HuH-7 (cell line): Measurements from ENCODE around the gene MCM3.

Experiments used
- DNase-seq: peaks from one replicate; pipeline ENCODE4 v3.0.0; 2011; ENCODE audit warnings: low spot score

Gene MCM3

DNA sequence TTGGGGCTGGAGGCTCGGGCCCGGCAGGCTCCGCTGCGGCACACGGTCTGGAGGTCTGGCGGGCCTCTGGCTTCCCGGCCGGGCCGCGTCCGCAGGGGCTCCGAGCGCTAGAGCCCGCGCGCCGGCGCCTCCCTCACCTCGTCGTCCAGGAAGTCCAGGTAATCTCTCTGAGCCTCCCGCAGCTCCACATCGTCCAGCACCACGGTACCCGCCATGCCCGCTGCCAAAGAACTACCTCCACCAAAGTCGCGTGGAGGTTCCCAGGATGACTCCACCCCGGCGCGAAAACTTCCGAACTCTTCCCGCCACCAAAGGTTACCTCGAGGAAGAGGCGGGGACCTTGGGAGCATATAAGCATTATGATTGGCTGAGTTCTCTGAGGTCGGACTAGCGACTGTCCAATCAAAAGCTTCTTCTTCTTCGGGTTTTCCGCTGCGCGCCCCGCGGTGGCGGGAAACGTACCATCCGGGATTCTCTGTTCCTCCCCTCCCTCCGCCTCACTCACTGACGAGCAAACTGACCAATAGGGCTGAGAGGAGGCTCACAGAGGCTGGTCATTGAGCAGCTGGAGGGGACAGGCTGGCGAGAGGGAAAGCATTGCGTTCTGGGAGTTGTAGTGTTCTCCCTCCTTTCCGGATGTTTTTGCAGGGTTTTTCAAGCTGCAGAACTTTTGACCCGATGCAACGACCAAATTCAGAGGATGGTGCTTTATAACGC, at the start of gene MCM3:
TSS of gene MCM3 (minus strand) at position 283 of the 717 bp plus-strand sequence. CDS start at position 215, 68 bp downstream.
- peak; percentile 84 for DNase-seq

DNA sequence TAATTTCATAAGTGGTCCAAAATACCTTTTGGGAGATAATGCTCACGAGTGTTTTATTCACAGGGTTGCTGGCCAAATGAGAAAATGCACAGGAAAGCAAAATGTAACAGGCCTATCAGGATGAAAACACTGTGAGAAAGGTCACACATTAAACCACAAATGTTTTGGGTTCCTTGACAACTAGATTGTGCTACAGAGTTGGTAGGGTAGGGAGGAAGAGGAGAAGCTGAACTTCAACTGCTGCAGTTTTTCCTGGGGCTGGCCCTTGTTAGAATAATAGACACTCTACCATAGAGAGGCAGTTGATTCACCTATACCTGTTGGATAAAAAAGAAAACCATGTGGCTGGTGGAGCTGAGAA, 49.3 kb upstream of the MCM3 start:
- DNase-seq, result no peak

DNA sequence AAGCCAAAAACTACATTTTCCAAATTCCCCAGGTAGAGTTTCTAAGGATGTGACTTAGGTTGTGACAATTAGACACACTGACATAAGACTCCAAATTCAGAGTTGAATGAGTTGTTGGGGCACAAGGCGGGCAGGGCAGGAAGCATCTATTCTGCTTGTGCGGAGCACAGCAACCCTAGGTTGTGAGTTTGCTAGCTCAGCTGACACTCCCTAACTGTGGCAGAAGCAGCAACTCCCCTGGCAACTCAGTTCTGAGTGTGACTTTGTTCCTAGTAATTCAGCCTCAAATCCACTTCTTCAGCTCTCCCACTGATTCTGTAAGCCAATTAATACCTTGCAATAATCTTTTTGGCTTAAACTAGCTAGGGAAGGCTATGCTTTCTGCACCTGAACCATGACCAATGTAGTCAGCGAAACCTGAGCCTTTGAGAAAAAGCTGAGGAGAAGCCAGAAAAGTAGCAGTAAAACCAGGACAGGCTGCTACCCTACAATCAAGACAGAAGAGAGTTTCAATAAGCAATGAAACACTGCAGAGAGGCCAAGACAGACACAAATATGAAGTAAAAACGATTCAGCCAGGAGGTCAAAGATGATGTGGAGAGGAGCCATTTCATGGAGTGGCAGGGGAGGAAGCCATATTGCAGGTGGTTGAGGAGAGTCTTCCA, 47.4 kb upstream of the MCM3 start:
- no peak for DNase-seq

DNA sequence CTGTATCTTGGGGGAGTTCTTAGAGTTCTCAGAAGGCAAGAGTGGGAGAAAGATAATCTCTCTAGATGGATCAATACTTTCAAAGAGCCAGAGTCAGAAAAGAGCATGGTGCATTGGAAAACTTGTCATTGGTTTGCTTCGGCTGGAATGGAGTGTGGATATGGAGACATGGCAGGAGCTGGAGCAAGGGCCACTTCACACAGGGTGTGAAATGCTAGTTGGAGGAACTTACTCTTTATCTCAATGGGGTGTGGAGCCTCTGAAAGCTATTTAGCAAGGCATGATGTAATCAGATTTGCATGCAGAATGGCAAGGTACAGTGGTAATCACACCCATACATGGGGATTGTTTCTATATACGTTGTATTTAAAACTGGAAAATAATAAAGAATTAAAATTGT, 45.9 kb upstream of the MCM3 start:
- DNase-seq, result no peak

DNA sequence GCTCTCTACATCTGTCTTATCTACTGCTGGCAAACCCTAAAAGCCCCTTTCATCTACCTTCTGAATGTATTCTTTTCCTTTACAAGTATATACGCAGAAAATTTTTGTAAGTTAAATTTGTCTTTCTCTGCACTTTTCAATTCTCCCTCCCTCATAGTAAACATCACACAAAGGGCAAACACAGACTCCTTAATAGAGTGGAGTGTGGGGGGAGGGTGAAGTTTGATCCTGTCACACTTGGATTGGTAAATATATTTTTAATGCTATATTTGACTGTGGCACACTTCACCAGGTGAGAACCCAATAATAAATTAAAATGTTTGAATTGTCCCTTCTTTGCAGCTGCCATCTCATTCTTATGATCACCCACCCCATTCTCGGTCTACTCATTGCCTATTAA, 44.2 kb upstream of the MCM3 start:
- no peak for DNase-seq

DNA sequence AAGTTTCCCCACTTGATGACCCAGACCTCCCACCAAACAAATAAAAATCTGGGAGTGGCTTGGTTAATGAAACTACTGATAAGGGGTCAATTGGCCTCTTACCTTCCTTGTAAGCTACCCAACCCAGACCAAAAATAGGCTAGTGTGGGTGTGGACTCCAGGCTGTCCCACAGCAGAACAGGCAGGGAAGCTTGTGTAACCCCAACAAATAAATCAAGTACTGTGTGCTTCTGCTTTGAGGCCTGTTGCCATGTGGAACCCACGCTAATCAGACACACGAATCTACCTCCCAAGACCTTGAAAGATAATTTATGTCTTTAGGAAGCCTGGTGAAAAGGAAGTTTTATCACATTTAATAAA, 43.7 kb upstream of the MCM3 start:
- peak; percentile 41 for DNase-seq

DNA sequence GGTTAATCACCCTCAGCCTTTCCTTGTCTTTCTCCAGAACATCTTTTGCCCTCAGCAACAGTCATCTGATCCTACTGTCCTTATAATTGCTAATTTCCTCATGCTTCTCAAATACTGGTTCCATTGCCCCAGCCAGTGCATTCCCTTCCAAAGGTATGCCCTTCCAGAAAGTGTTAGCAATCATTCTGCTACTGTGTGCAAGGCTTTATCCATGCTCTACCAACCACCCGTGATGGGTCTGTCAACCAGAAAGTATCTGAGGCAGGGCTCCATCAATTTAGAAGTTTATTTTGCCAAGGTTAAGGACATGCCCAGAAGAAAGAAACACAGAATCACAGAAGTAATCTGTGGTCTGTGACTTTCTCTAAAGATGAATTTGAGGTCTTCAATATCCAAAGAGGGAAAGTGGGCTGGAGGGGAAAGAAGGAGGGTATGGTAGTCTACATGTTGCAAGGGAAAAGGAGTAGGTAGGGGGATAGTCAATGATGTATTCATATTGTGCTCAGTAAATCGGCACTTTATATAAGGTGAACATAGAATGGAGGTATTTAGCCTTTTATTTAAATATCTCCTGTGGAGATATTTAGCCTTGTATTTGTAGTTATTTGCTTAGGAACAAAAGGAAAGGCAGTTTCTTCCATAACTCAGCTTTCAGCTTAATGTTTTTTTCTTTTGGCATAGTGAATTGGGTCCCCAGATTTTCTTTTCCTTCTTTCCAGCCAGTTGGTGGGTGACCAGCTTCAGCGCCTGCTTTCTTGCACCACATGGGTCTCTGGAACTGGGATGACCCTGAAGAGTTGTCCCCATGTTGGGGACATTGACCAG, 42.2 kb upstream of the MCM3 start:
- DNase-seq, result no peak

DNA sequence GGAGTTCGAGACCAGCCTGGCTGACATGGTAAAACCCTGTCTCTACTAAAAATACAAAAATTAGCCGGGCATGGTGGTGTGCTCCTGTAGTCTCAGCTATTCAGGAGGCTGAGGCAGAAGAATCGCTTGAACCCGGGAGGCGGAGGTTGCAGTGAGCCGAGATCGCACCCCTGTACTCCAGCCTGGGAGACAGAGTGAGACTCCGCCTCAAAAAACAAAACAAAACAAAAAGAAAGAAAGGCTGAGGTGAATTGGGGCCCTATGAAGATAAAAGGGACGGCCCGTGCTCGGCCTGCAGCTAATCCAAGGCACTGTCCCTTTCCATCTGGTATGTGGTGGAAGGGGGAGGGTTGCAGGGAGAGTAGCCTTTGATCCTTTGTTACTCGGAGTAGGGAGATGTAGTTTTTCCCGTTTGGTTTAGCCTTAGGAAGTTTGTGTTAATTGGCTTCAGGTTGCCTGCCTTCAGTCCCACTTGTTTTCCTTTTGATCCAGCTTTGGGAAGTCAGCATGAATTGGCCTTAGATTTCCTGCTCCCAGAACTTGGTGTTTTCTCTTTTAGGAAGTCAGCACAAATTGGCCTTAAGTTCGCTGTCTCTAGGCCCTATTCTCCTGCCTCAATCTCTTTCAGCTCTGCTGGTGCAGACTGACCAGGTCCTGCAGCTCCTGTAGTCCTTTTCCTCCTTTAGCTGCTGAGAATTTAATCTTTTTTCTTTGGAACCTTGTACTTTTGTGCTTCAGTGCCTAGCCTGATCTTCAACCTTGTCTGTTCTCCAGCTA, 41.3 kb upstream of the MCM3 start:
- DNase-seq, result peak; percentile 41

DNA sequence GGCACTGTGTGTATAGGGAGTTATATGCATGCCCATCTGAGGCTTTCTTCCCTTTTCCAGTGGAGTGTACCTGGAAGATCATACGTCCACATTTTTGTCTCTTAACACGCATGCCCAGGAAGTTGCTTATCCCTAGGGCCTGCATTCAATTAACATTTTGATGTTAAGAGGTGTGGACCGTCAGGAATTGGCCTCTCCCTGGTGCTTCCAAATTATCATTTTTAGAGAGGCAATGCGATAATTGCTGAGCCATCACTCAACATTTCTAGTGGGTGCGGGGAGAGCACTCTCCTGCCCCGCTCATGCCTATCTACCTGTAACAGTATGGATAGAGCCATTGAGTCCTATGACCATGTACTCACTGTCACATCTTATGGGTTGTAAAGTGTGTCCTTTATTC, 39.6 kb upstream of the MCM3 start:
- no peak for DNase-seq

DNA sequence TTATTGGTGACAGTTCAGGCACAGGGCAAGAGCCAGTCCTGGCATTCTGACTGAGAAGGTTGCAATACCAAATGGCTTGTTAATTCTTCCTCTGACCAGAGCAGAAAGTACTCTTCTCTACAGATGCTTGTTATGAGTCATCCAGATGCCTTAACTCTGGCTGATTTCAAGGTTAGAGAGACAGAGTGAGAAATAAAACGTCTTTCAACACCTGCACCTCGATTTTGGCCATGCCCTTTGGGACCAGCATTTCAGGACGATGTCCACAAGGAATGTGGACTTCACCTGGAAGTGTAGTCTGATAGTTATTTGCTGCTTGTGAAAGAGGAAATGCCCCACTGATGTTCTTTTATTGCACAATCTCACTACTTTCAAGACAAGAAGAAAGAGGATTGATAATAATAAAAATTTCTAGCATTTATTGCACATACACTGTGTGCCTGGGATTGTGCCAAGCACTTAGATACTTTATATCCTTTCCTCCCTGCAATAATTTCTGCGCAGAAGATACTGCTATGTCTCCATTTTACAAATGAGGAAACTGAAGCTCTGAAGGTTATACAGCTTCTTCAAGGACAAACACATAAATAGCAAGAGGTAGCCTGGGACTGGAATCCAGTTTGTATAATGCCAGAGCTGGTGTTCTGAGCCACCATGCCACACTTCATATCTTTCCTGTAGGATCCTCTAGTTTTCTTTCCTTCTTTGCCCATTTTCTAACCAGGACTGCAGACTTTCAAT, 33.5 kb upstream of the MCM3 start:
- DNase-seq, result no peak

DNA sequence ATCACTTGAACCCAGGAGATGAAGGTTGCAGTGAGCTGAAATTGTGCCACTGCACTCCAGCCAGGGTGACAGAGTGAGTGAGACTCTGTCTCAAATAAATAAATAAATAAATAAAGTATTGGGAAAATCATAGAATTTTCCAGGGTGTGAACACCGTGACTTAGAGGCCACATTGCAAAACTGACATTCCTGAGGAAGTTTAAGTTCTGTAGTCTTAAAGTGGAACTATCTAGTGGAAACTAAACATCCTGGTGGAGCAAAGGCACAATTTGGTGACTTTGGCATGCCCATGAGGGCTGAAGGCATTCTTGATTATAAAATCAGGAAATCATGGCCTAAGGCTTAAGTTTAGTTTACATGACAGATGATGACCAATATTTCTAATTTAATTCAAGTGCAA, 32.7 kb upstream of the MCM3 start:
- DNase-seq, result no peak

DNA sequence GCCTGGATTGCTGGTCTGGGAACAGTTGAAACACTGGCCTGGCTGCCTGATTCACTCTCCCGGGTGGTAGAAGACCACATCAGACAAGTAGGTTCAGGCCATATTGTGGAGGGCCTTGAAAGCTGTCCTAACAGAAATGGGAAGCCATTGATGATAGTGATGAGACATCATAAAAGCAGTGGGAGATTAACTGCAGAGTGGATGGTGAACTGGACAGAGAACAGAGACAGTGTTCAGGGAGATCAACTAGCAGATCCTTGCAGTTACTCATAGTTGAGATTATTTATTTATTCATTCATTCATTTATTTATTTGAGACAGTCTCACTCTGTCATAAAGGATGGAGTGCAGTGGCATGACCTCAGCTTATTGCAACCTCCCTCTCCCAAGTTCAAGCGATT, 30.2 kb upstream of the MCM3 start:
- no peak for DNase-seq

DNA sequence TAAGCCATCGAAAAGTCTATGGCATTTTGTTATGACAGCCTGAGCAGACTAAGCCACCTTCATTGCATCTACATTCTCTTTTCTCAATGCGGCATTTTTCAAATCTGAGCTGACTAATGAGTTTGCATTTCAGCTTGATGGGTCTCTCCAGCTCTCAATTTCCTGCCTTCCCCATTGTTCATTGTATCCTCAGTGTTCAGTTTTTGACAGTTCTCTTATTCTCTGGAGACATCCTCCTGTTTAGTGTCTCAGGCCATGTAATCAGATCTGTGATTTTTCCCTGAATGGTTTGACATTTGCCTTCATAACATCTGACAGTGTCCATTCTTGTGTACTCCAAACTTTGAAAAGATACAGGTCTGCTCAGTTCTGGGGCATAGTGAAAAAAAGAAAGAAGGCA, 27.9 kb upstream of the MCM3 start:
- no peak for DNase-seq

DNA sequence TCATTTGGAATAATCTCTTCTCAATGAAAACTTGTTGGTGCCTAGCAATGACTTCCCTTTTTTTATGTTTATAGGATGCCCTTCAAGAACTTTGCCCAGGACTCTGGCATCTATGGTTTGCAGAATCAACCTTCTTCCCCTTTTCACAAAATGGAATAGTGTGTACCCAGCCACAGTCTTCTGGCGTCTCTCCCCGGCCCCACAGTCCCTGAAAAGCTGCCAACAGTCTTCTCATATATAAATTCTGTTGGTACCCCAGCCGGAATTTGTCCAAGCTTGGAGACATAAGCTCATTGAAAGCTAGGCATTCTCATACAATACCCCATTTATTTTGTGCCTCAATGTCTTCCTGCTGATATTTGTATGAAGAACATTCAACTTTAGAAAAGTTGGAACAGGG, 26.4 kb upstream of the MCM3 start:
- no peak for DNase-seq

DNA sequence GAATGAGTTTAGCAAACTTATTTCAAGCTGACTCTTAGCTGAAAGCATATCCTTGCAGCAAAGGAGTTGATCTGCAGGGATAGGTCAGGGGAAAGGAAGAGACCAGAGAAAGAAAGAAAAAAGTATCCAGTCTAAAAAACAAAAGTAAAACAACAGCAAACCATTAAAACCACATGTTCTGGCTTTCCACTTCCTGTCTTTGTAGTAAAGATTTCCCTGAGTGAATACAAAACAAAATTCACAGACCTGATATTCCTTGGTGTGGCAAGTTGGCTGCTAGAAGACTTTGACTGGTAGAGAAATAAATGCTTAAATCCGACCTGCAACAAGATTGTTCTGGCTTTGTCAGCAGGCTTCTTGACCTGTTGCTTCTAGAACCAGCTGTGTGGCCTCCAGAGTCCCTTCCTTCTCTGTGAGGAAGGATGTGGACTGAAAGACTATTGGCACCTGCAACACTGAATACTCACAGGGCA, 23.4 kb upstream of the MCM3 start:
- no peak for DNase-seq

DNA sequence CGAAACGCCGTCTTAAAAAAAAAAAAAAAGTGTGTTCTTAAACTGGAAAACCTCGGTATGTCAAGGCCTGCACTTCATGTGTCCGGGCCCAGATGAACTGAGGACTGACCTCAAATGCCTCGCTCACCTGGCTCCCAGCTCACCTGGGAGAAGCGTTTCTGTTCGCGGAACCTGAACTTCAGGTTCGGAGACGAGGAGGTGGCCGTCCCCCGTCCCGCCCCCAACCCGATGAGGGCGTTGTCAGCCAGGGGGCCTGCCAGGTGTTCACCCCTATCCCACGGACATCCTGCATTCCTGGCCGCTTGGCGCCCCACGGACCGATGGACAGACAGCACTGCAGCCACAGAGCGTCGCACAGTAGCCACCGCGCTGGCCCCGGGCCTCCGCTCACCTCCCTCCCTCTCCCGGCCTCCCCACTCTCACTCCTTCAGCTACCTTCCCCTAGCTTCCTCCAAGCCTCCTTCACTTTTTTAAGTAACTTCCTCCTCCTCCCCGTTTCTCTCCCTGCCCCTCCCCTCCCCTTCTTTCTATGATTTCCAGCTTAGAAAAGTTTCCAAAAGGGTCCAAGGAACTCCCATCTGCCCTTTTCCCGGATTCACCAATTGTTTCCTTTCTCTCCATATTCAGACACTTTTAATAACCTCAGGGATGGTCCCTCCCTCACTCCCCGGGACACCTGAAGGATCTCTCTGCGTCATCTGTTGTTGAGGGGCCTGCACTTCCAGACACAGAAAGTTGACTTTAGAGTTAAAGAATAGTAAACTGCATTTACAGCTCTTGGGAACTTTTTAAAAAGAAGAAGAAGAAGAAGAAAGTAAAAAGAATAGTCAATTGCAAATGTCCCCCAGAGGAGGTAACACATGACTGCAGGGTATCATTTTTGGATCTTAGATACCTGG, 22.7 kb upstream of the MCM3 start:
- DNase-seq, result no peak

DNA sequence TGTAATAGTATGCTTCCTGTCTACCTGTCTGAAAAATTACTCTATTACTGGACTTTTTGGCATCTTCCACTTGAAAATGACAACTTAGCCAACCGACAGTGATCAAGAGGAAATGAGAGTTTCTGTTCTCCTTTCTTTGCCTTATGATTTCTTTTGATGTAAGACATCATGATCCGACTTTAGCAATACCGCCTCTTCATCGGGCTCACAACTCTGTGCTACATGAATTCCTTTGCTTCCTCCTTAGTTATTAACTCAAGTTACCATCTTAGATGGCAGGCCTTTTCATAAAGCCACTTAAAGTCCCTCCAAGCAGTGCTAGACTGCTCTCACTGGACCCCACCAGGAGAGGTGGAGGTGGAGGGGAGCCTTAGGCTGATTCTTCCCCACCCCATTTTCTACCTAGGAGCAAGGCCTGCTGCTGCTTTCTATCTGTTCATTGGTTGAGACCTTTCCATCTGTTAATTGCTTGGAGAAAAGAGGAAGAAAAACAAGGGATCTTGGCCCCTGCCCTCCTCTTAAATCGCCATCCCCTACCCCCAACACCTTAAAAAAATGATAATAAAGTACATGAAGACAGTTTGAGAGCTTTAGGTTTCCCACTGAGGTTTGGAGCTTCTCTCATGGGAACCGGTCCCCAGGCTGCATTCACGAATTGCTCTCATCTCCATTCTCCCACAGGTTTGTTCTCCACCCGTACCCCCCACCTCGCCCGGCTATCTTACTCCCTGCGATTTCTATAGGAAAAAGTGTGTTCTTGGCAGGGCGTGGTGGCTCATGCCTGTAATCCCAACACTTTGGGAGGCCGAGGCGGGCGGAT, 21.6 kb upstream of the MCM3 start:
- no peak for DNase-seq

DNA sequence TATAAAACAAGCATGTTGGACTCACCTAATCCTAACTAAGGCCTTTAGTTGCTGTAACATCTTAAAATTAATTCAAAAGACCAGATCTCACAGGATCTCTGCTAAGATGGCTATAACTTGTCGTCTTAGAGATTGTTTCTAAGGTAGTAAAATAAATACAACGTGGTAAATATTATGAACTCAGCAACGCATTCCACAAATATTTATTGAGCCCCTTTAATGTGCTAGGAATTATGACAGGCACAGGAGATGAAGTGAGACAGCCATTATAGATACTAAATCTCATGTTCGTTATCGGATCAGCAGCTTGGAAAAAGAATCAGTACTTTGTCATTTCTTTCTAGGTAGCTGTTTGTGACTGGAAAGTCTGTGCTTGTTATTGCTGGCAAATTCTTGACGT, 20.9 kb upstream of the MCM3 start:
- no peak for DNase-seq

DNA sequence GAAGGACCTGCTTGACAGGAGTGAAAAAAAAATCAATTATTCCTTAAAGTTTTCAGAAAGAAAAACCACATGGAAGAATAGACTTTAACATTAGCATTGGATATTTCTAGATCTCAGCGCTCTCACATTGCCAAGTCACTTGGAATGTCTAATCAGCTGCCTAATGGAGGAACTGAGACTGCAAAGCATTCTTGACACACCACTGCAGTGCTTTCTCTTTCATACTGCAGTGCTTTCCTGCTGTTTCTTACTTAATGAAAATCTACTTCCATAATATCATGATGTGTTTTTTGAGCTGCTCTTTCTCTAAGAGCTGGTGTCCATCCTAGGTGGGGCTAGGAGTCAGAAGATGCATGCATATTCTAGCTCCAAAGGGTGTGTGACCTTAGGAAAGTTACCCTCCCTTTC, 20.4 kb upstream of the MCM3 start:
- no peak for DNase-seq

DNA sequence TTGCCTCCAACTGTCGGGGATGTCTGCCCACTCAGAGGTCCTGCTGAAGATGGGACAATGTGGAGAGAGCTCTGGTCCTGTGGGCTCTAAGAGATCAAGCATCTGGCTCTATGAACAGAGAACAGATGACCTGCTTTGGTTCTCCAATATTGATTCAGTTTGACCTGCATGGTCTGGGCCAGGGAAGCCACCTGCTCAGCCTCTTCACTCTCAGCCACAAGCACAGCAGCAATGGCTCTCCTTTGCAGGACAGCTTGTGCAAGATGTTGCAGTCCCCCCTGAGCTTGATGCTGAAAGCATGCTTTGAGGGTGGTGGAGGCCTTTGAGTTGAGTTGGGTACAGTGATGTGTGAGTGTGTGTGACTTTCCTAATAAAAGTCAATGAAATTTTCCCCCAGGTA, 18.6 kb upstream of the MCM3 start:
- no peak for DNase-seq
